K562 treated with DMSO at 1 percent for 4 hours (cell line): ENCODE data around the gene AFF2. TPM values are rescaled to one million over a fixed set of nuclear protein-coding genes. Genes with fewer than 3 reads are reported as not detected.

Experiments used
- total RNA-seq: library from RNA; unstranded; fragments of 300-600 nt; gene quantifications from 2 replicates; pipeline ENCODE4 v1.2.3, GENCODE V29; 2022; ENCODE audit not compliant: insufficient read depth

Gene AFF2
- total RNA-seq: 0.18 and 0.30 TPM in 2 replicates

GRCh38 chrX:148500423-148501385 lies at the start of gene AFF2:
Gene AFF2, plus strand, starts transcription at chrX:148500617. Its CDS starts 481 bp downstream, at chrX:148501098.

